Measurements from ENCODE around the gene C20orf204. TPM values are rescaled to one million over a fixed set of nuclear protein-coding genes. Genes with fewer than 3 reads are reported as not detected.

Gene C20orf204
- total and polyA plus RNA-seq, 12 donors, result 0.11 to 0.88 (median 0.45) TPM

DNA sequence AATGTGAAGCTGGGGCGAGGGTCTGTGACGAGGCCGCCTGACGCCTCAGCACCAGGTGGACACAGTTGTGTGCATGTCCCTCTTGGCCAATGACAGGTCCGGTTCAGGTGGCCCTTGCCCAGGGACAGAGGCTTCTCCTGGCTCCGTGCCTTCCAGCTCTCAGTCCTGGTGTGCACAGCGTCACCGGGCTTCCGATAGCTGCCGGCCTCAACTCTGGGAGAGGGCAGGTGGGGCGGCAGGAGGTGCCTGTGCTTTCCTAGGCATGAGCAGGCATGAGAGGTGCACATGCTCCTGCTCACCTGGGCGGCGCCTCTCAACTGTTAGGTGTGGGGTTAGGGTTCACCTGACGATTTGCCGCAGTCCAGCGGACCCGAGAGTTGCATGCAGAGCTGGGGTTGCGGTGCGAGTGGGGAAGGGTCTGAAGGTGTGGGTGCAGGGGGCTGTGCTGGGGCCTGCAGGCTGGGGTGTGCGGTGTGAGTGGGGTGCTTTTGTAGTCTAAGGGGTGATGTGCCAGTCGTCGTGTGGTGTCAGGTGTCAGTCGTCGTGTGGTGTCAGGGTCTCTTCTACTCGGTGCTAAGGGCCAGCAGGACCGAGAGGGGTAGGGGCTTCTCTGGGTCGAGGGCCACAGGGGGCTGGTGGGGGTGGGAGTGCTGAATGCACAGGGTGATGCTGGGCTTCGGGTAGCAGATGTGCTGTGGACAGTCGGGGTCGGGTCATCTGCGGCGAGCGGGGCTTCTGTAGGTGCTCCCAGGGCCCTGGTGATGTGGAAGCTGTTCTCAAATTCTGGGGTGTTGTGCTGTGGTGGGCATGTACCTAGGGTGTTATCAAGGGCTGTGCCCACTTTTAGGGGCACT is 17.2 kb downstream of the C20orf204 start:
- DNase-seq (no peak), ATAC-seq (no peak)
- Histone ChIP-seq H3K27ac (peak overlapping the region; percentile 77 to 98 (median 92)), H3K9me3 (no peaks in the 10 kb centered on the region), H3K4me1 (peaks cover 6 to 80% (median 51%) of the 10 kb centered on the region in 9 donors), H3K4me3 (peak overlapping the region in 7 of 10 donors; percentile 8 to 75 (median 23)), H3K27me3 (peaks cover 6 to 80% (median 40%) of the 10 kb centered on the region in 7 donors), H3K36me3 (peaks cover 0 to 6% (median 0%) of the 10 kb centered on the region in 9 donors)
- intact Hi-C loops (cut with DNase I), result loop anchor here in 2 of 10 donors (5.0 to 10.0 kb wide), 2 partner anchors 366 to 418 kb away; no protein-coding TSS in a partner anchor
- TF ChIP-seq CTCF (IDR thresholded peaks at IDR 0.05), result no peak
- 74 to 75% methylated on average over 33 of the region's 33 CpGs for WGBS, 2 donors

DNA sequence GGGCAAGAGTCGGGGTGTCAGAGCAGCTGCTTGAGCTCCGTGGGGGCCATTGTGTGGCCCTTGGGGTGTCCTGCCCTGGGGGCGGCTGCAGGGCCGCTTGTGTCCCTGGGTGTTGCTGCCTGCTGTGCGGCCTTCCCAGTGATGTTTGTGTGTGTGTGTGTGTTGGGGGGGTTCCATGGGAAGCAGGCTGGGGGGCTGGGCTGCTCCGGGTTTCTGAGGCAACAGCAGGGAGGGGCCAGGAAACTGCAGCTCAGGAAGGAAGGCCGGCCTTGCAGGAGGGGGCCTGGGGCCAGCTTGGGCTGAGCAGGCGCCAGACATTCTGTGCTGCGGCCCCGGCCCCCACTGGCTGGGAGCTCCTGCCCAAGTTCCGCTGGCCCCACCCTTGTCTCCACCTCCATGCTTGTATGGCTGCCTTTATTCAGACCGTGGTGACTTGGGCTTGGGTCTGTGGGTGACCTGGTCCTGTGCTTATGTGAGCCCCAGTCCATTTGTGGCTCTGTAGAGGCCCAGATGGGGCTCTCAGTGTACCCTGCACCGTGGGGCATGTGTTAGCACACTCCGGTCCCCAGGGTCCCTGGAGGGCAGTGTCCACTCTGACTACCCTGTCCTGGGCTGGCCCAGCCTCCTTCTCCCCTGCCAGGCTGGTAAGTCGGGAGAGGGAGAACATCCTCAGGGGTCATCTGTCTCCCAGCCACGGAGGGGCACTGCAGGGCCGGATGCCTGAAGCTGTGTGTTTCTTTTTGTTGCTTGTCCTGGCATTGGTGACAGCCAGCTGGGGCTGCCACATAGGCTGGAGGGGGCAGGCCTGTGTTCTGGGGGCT is 18.1 kb downstream of the C20orf204 start:
- whole genome bisulfite sequencing, 2 donors, result 31 to 36% methylated on average over 15 to 17 of the region's 17 CpGs
- TF ChIP-seq CTCF (IDR thresholded peaks at IDR 0.05), result peak in 2 of 9 donors; percentile 19 to 22
- intact Hi-C loops (cut with DNase I), result loop anchor here in 2 of 10 donors (5.0 to 10.0 kb wide), 2 partner anchors 367 to 419 kb away; no protein-coding TSS in a partner anchor
- ATAC-seq, result peak; percentile 29 to 55 (median 40)
- Histone ChIP-seq H3K27me3 (peaks cover 0 to 73% (median 33%) of the 10 kb centered on the region in 7 donors), H3K4me1 (peaks cover 6 to 82% (median 52%) of the 10 kb centered on the region in 9 donors), H3K27ac (peak overlapping the region; percentile 80 to 98 (median 92)), H3K9me3 (no peaks in the 10 kb centered on the region), H3K4me3 (peak overlapping the region in 7 of 10 donors; percentile 7 to 75 (median 34)), H3K36me3 (no peaks in the 10 kb centered on the region)
- peak; percentile 80 to 90 for DNase-seq

DNA sequence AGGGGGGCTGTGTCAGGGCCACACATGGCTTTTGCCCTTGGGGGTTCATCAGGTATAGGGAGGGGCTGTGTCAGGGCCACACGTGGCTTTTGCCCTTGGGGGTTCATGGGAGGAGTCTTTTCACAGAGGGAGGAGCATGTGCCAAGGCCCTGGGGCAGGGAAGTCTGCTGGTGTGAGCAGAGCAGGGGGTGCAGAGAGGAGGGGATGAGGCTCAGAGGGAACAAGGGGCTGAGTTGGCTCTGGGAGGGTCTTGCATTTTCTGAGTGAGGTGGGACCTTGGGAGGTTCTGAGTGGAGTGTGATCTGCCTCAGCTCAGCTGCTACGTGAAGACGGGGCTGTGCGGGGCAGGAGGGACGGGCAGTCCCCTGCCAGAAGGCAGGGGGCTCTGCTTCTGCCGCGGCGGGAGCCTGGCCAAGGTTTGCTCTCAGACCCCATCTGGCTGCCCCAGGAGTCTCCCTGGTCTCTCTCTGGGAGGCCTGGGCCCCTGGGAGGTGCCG is 19.5 kb downstream of the C20orf204 start:
- no peak for TF ChIP-seq CTCF (IDR thresholded peaks at IDR 0.05)
- Histone ChIP-seq H3K36me3 (no peaks in the 10 kb centered on the region), H3K9me3 (no peaks in the 10 kb centered on the region), H3K4me1 (peaks cover 2 to 73% (median 44%) of the 10 kb centered on the region in 9 donors), H3K27ac (peak overlapping the region; percentile 80 to 98 (median 90)), H3K4me3 (peak overlapping the region in 6 of 10 donors; percentile 4 to 47 (median 33)), H3K27me3 (peaks cover 0 to 63% (median 23%) of the 10 kb centered on the region in 7 donors)
- intact Hi-C loops (cut with DNase I), result loop anchor here in 2 of 10 donors (5.0 to 10.0 kb wide), 2 partner anchors 73 to 421 kb away; partner anchors contain the start of gene PRPF6 (in 1 of the 2)
- WGBS, 2 donors, result 56 to 63% methylated on average over 9 of the region's 9 CpGs
- DNase-seq (no peak), ATAC-seq (no peak)
